Heart left ventricle (tissue), 16 donors: ENCODE measurements around the gene TMEM167B. TPM values are rescaled to one million over a fixed set of nuclear protein-coding genes. Genes with fewer than 3 reads are reported as not detected.

ENCODE experiments used
- ATAC-seq, 4 donors: fragments of 200-7000 bp; cut with Tn5 transposase; one replicate each; pipeline ENCODE4 v1.9.1; 2020 to 2022; ENCODE audit warnings: moderate library complexity in 4 of 4, mild to moderate bottlenecking in 3 of 4, moderate number of reproducible peaks in 1 of 4
- DNase-seq, 5 donors: peaks; one replicate each; pipeline ENCODE4 v3.0.0-alpha.2; 2020
- H3K27ac ChIP-seq, 12 donors: fragments of 200-600 bp; sonication (generic) in 4 of 12; one replicate each; pipeline versions ENCODE4 v1.5.0 to v1.8.0; 2016 to 2022; ENCODE audit warnings: mild to moderate bottlenecking in 2 of 12
- H3K27me3 ChIP-seq, 9 donors: fragments of 200-600 bp; sonication (generic) in 2 of 9; one replicate each; pipeline versions ENCODE4 v1.5.1 to v1.8.0; 2016 to 2022; ENCODE audit warnings: mild to moderate bottlenecking in 3 of 9
- H3K36me3 ChIP-seq, 9 donors: fragments of 200-600 bp; sonication (generic) in 2 of 9; one replicate each; pipeline versions ENCODE4 v1.5.0 to v1.8.0; 2018 to 2022; ENCODE audit warnings: mild to moderate bottlenecking in 2 of 9
- H3K4me1 ChIP-seq, 12 donors: fragments of 200-600 bp; sonication (generic) in 4 of 12; one replicate each; pipeline versions ENCODE4 v1.5.0 to v1.8.0; 2016 to 2022; ENCODE audit warnings: mild to moderate bottlenecking in 3 of 12
- H3K4me3 ChIP-seq, 12 donors: fragments of 200-600 bp; sonication (generic) in 4 of 12; one replicate each; pipeline versions ENCODE4 v1.5.0 to v1.8.0; 2017 to 2022; ENCODE audit warnings: mild to moderate bottlenecking in 9 of 12, moderate library complexity in 4 of 12
- H3K9me3 ChIP-seq, 12 donors: fragments of 200-600 bp; sonication (generic) in 4 of 12; one replicate each; pipeline versions ENCODE4 v1.5.0 to v1.8.0; 2016 to 2022; ENCODE audit warnings: mild to moderate bottlenecking in 1 of 12
- POLR2A ChIP-seq, 2 donors: fragments of 450-650 bp; IDR thresholded peaks; one replicate each; pipeline ENCODE4 v1.6.1; 2017; ENCODE audit warnings: antibody characterized with exemption in 2 of 2, mild to moderate bottlenecking in 2 of 2, moderate library complexity in 2 of 2
- WGBS, 4 donors: extraction: QIAGEN DNeasy Blood & Tissue Kit in 2 of 4; methylation state at CpG; one replicate each; pipeline versions ENCODE4 v1.1.5 to v1.1.7; 2013 to 2018; 5-methylcytosine and 5-hydroxymethylcytosine counted together
- intact Hi-C, 10 donors: fragments of 100-400 bp; cut with DNase I; formaldehyde crosslinking; loops; one replicate each; pipeline versions ENCODE4 v1.11.1 to v1.14.2; 2022
- polyA plus RNA-seq, 2 donors: library from polyadenylated mRNA; stranded (reverse); fragments of 200-250 nt; gene quantifications; one replicate each; pipeline ENCODE4 v1.2.3, GENCODE V29; 2013
- total RNA-seq, 9 donors: library from RNA; depleted of rRNA in 2 of 9; stranded (reverse); fragments of >200 nt in 2 of 9; fragmentation: NEBNext Ultra II Directional in 3 of 9; extraction: Animal tissue kit (Norgen Biotek cat#: 25700) in 3 of 9; gene quantifications; one replicate each; pipeline versions ENCODE4 v1.1.0 to v1.2.4, GENCODE V29; 2016 to 2023
- TF ChIP-seq, protein P1 (sequence below), 12 donors: fragments of 200-600 bp; sonication (generic) in 4 of 12; IDR thresholded peaks; one replicate each; pipeline versions ENCODE4 v1.5.0 to v1.8.0; 2018 to 2022; ENCODE audit warnings: antibody characterized with exemption in 12 of 12, mild to moderate bottlenecking in 5 of 12
- donor health status: ischemic (EF 13 %, LVEDD 7.1; RV severe dilation, severe dysfunction).
- donor health status: healthy with polysubstance abuse.
- donor health status: DM: no; HTN: yes; CAD: no.
- donor health status: DM: no; HTN: no; CAD: no.
- donor health status: ischemic (EF 25% LVEDD 6.9; RV normal size, moderate dysfunction).
- donor health status: ischemic (EF 25% LVEDD 5.7; RV mildly dilated, moderate dysfunction).
- donor health status: healthy.
- donor health status: DM: yes; HTN: yes; CAD: no.
- donor health status: ischemic (EF 35%, LVEDD 5.7; RV mildly dilated, moderate dysfunction).
- donor health status: nonischemic (EF 11% LVEDD 7.7; RV severe dilation, severe dysfunction).
- donor health status: DM: yes; HTN: yes; CAD: no.
- donor health status: PGD.
- donor health status: ischemic (EF 29% LVEDD 5.4; RV normal size, mild dysfunction).
- donor health status: nonischemic (EF 23%, LVEDD 6.1; RV moderate dilation, normal function).

TMEM167B gene
- total and polyA plus RNA-seq, 11 donors = 10.8 to 52.9 (median 27.3) TPM

- H3K4me3 ChIP-seq = peak overlapping the region in 11 of 12 donors; percentile 64 to 95 (median 88)
- intact Hi-C loops = loop anchor here in 3 of 10 donors (1.0 to 5.0 kb wide), 2 partner anchors 9 to 47 kb away; partner anchors contain the start of gene WDR47 (in 2 of the 3)
- H3K9me3 ChIP-seq = peaks cover 0 to 3% (median 0%) of the 10 kb centered on the region in 12 donors
- 49 to 85% (median 73%) methylated on average over 31 of the region's 31 CpGs for WGBS, 4 donors
- peak overlapping the region in 11 of 12 donors; percentile 93 to 99 (median 98) for H3K27ac ChIP-seq
- H3K36me3 ChIP-seq = peaks cover 0 to 19% (median 16%) of the 10 kb centered on the region in 9 donors
- H3K27me3 ChIP-seq = no peaks in the 10 kb centered on the region
- TF ChIP-seq, protein P1, sequence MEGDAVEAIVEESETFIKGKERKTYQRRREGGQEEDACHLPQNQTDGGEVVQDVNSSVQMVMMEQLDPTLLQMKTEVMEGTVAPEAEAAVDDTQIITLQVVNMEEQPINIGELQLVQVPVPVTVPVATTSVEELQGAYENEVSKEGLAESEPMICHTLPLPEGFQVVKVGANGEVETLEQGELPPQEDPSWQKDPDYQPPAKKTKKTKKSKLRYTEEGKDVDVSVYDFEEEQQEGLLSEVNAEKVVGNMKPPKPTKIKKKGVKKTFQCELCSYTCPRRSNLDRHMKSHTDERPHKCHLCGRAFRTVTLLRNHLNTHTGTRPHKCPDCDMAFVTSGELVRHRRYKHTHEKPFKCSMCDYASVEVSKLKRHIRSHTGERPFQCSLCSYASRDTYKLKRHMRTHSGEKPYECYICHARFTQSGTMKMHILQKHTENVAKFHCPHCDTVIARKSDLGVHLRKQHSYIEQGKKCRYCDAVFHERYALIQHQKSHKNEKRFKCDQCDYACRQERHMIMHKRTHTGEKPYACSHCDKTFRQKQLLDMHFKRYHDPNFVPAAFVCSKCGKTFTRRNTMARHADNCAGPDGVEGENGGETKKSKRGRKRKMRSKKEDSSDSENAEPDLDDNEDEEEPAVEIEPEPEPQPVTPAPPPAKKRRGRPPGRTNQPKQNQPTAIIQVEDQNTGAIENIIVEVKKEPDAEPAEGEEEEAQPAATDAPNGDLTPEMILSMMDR (IDR thresholded peaks at IDR 0.05) = peak in 11 of 12 donors; percentile 36 to 66 (median 51)
- TF ChIP-seq POLR2A (IDR thresholded peaks at IDR 0.05) = no peak
- ATAC-seq = peak in 3 of 4 donors; percentile 35 to 45 (median 43)
- peak in 4 of 5 donors; percentile 44 to 72 (median 65) for DNase-seq
- H3K4me1 ChIP-seq = peaks cover 0 to 43% (median 21%) of the 10 kb centered on the region in 12 donors
Measured at GRCh38 chr1:109089242-109090015, 1.1 kb upstream of the TMEM167B start.

GRCh38 chr1:109091078-109091838 lies 694 bp downstream of the TMEM167B start:
- H3K4me1 ChIP-seq = peaks cover 0 to 59% (median 28%) of the 10 kb centered on the region in 12 donors
- peaks cover 0 to 36% (median 34%) of the 10 kb centered on the region in 9 donors for H3K36me3 ChIP-seq
- intact Hi-C loops = loop anchor here in 2 of 10 donors (5.0 kb wide), 1 partner anchor 49 kb away; the partner anchor contains the start of gene WDR47 (in 2 of the 2)
- H3K27me3 ChIP-seq = no peaks in the 10 kb centered on the region
- H3K4me3 ChIP-seq = peak overlapping the region; percentile 56 to 95 (median 88)
- H3K27ac ChIP-seq = peak overlapping the region; percentile 93 to 99 (median 98)
- TF ChIP-seq, protein P1 (IDR thresholded peaks at IDR 0.05) = no peak
- TF ChIP-seq POLR2A (IDR thresholded peaks at IDR 0.05) = no peak
- 2 to 3% (median 3%) methylated on average over 13 of the region's 13 CpGs for WGBS, 4 donors
- DNase-seq = no peak
- peaks cover 0 to 3% (median 0%) of the 10 kb centered on the region in 12 donors for H3K9me3 ChIP-seq
- ATAC-seq = peak; percentile 53 to 72 (median 68)

DNA sequence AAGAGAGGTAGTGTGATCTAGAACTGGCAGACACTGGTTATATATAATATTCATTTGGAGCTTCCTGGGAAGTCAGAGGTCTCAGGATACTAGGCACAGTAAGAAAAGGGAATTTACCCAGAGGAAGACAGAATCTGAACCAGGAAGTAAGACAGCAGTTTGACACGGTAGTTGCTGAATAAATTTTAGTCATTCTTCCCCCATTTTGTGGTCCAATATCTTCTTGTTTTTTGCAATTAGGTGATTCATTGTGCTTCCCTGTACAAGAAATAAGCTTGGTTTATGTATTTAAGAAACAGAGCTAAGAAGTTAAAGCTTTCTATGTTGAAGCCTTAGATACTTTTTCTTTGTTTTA lies 1.3 kb downstream of the TMEM167B start:
- peaks cover 0 to 3% (median 0%) of the 10 kb centered on the region in 12 donors for H3K9me3 ChIP-seq
- ATAC-seq (no peak), DNase-seq (no peak)
- peak overlapping the region; percentile 56 to 95 (median 88) for H3K4me3 ChIP-seq
- TF ChIP-seq, protein P1 (IDR thresholded peaks at IDR 0.05) = no peak
- TF ChIP-seq POLR2A (IDR thresholded peaks at IDR 0.05) = no peak
- peak overlapping the region in 11 of 12 donors; percentile 93 to 99 (median 98) for H3K27ac ChIP-seq
- peaks cover 0 to 60% (median 32%) of the 10 kb centered on the region in 12 donors for H3K4me1 ChIP-seq
- WGBS, 4 donors = 0 to 8% (median 1%) methylated on average over 1 of the region's 1 CpG
- H3K27me3 ChIP-seq = no peaks in the 10 kb centered on the region
- intact Hi-C loops = loop anchor here in 2 of 10 donors (5.0 kb wide), 1 partner anchor 50 kb away; the partner anchor contains the start of gene WDR47 (in 2 of the 2)
- peaks cover 0 to 41% (median 40%) of the 10 kb centered on the region in 9 donors for H3K36me3 ChIP-seq
